Breast epithelium (tissue), 4 donors: ENCODE data around the gene CIAPIN1. TPM values are rescaled to one million over a fixed set of nuclear protein-coding genes. Genes with fewer than 3 reads are reported as not detected.
"Not testable (repeated sequence)": the region's sequence is repeated elsewhere in the genome, so short reads cannot be mapped to it uniquely, and the experiment has no call there.

ENCODE experiments used
- DNase-seq, 2 donors: peaks; one replicate each; pipeline ENCODE4 v3.0.0-alpha.2; 2019; ENCODE audit warnings: low spot score in 2 of 2
- H3K27ac ChIP-seq, 2 donors: fragments of 200-600 bp; sonication (generic) in 1 of 2; one replicate each; pipeline ENCODE4 v1.5.1; 2016 to 2019; ENCODE audit warnings: mild to moderate bottlenecking in 1 of 2
- H3K27me3 ChIP-seq, 2 donors: fragments of 200-600 bp; sonication (generic) in 1 of 2; one replicate each; pipeline versions ENCODE4 v1.5.1 to v1.6.0; 2017 to 2019; ENCODE audit warnings: control low read depth in 1 of 2, mild to moderate bottlenecking in 1 of 2
- H3K36me3 ChIP-seq: fragments of 200-600 bp; one replicate; pipeline ENCODE4 v1.5.1; 2019
- H3K4me1 ChIP-seq, 2 donors: fragments of 200-600 bp; sonication (generic); one replicate each; pipeline ENCODE4 v1.5.1; 2016 to 2019; ENCODE audit warnings: control low read depth in 1 of 2
- H3K4me3 ChIP-seq, 3 donors: fragments of 200-600 bp; sonication (generic); 1 replicate in 2 of 3; 2 replicates in 1 of 3; pipeline ENCODE4 v1.5.1; 2016 to 2019; ENCODE audit warnings: mild to moderate bottlenecking in 3 of 3, moderate library complexity in 2 of 3
- H3K9me3 ChIP-seq, 2 donors: fragments of 200-600 bp; sonication (generic) in 1 of 2; one replicate each; pipeline ENCODE4 v1.5.1; 2016 to 2019; ENCODE audit warnings: control low read depth in 1 of 2
- POLR2A ChIP-seq: fragments of 450-650 bp; IDR thresholded peaks from one replicate; pipeline ENCODE4 v1.6.1; 2016; ENCODE audit warnings: antibody characterized with exemption, mild to moderate bottlenecking, moderate library complexity
- POLR2AphosphoS5 ChIP-seq, 3 donors: sonication (generic); formaldehyde crosslinking; IDR thresholded peaks; one replicate each; pipeline ENCODE4 v1.6.1; 2017; ENCODE audit warnings: antibody characterized with exemption in 3 of 3
- intact Hi-C: fragments of 100-400 bp; cut with DNase I; formaldehyde crosslinking; loops from one replicate; pipeline ENCODE4 v1.15.1; 2023; ENCODE audit warnings: low total_unique reads
- total RNA-seq, 3 donors: library from RNA; depleted of rRNA; stranded (reverse); fragments of >200 nt; gene quantifications; one replicate each; pipeline ENCODE4 v1.1.0, GENCODE V29; 2016
- TF ChIP-seq, protein P1 (sequence below), 3 donors: fragments of 450-650 bp; IDR thresholded peaks; one replicate each; pipeline ENCODE4 v1.5.1; 2016 to 2017; ENCODE audit warnings: antibody characterized with exemption in 3 of 3, mild to moderate bottlenecking in 3 of 3, moderate library complexity in 3 of 3

CIAPIN1 gene
- total RNA-seq, 3 donors from 2014 or later, result 23.4 to 33.2 (median 28.8) TPM

DNA sequence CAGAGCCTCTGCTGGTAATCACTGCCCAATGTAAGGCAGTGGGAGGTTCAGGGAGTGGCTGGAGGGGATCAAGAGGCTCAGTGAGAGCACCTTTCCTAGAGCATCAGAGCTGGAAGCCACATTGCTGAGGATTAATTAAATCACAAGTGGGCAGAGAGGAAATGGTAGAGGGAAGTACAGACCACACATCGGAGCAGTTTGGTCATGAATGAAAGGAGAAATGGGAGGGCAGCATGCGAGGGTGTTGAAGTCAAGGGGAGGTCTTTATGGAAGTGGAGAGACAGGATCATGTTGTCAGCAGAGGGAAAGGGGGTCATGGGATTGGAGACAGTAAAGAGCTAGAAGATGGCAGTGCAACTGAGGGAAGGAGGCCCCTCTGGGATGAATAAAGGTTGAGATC lies 40.3 kb downstream of the CIAPIN1 start:
- no peaks in the 10 kb centered on the region for H3K36me3 ChIP-seq
- TF ChIP-seq, protein P1, sequence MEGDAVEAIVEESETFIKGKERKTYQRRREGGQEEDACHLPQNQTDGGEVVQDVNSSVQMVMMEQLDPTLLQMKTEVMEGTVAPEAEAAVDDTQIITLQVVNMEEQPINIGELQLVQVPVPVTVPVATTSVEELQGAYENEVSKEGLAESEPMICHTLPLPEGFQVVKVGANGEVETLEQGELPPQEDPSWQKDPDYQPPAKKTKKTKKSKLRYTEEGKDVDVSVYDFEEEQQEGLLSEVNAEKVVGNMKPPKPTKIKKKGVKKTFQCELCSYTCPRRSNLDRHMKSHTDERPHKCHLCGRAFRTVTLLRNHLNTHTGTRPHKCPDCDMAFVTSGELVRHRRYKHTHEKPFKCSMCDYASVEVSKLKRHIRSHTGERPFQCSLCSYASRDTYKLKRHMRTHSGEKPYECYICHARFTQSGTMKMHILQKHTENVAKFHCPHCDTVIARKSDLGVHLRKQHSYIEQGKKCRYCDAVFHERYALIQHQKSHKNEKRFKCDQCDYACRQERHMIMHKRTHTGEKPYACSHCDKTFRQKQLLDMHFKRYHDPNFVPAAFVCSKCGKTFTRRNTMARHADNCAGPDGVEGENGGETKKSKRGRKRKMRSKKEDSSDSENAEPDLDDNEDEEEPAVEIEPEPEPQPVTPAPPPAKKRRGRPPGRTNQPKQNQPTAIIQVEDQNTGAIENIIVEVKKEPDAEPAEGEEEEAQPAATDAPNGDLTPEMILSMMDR (IDR thresholded peaks at IDR 0.05), result no peak
- TF ChIP-seq POLR2A, result no peak
- no peak for TF ChIP-seq POLR2AphosphoS5 (IDR thresholded peaks at IDR 0.05)
- intact Hi-C loops, result no loop called here

GRCh38 chr16:57405097-57405496 lies 42.1 kb downstream of the CIAPIN1 start:
- TF ChIP-seq POLR2A, result no peak
- TF ChIP-seq, protein P1 (IDR thresholded peaks at IDR 0.05), result no peak
- TF ChIP-seq POLR2AphosphoS5 (IDR thresholded peaks at IDR 0.05), result no peak
- Histone ChIP-seq H3K27ac (no peak overlapping the region), H3K27me3 (no peaks in the 10 kb centered on the region), H3K4me3 (no peak overlapping the region), H3K4me1 (no peaks in the 10 kb centered on the region), H3K36me3 (no peaks in the 10 kb centered on the region), H3K9me3 (no peaks in the 10 kb centered on the region)
- intact Hi-C loops, result no loop called here
- DNase-seq, result no peak

More for the DNA sequence above, 40.3 kb downstream of the CIAPIN1 start:
- Histone ChIP-seq H3K9me3 (no peaks in the 10 kb centered on the region), H3K4me3 (no peak overlapping the region), H3K4me1 (no peaks in the 10 kb centered on the region), H3K27me3 (no peaks in the 10 kb centered on the region), H3K27ac (no peak overlapping the region)
- DNase-seq, result no peak

- H3K36me3 ChIP-seq, result no peaks in the 10 kb centered on the region
- no peak for DNase-seq
- intact Hi-C loops, result no loop called here
- TF ChIP-seq POLR2A (no peak), POLR2AphosphoS5 (IDR thresholded peaks at IDR 0.05) (no peak)
- TF ChIP-seq, protein P1 (IDR thresholded peaks at IDR 0.05), result no peak
- no peak within 1 kb of the TSS for H3K27ac ChIP-seq
- no peak within 1 kb of the TSS for H3K4me3 ChIP-seq
- no peaks in the 10 kb centered on the region for H3K27me3 ChIP-seq
- H3K4me1 ChIP-seq, result no peaks in the 10 kb centered on the region
- H3K9me3 ChIP-seq, result no peaks in the 10 kb centered on the region
Observed at GRCh38 chr16:57403965-57404817, 43.0 kb downstream of the CIAPIN1 start, which contains the start of gene CCL17. Gene CCL17 (plus strand): TSS chr16:57404767. CDS start chr16:57413933, 9,166 bp downstream.

- DNase-seq, result no peak
- Histone ChIP-seq H3K27me3 (no peaks in the 10 kb centered on the region), H3K27ac (no peak overlapping the region), H3K4me1 (no peaks in the 10 kb centered on the region), H3K36me3 (no peaks in the 10 kb centered on the region), H3K4me3 (no peak overlapping the region), H3K9me3 (no peaks in the 10 kb centered on the region)
- intact Hi-C loops, result no loop called here
- TF ChIP-seq POLR2AphosphoS5 (IDR thresholded peaks at IDR 0.05), result no peak
- TF ChIP-seq, protein P1 (IDR thresholded peaks at IDR 0.05), result no peak
- no peak for TF ChIP-seq POLR2A
Observed at GRCh38 chr16:57401943-57402640, 45.1 kb downstream of the CIAPIN1 start.

DNA sequence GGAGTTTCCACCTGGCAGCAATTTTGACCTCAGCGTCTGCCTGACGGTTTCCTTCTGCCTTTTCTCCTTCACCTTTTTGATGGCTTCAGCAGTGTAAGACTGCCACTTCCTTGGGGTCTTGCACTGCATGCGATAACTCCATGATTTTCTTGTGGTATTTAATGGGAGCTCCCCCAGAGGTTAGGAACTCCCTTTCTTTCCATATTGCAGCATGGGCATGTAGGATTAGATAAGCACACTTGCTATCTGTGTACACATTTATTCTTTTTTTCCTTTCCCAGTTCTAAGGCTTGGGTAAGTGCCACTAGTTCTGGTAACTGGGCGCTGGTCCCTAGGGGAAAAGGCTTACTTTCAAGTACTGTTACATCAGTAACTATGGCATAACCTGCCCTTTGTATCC lies 49.7 kb downstream of the CIAPIN1 start:
- DNase-seq, result not testable (repeated sequence)

More for the DNA sequence above, 49.7 kb downstream of the CIAPIN1 start:
- H3K27me3 ChIP-seq, H3K27ac ChIP-seq, H3K4me1 ChIP-seq, H3K9me3 ChIP-seq, H3K4me3 ChIP-seq, H3K36me3 ChIP-seq, intact Hi-C loops: not testable (repeated sequence)
